GM03348 (cell line): Measurements from ENCODE around the gene TRAPPC8.
A peak's percentile ranks its signal among the peaks of the same experiment; 100 is the strongest.
"Not testable (repeated sequence)": the region's sequence is repeated elsewhere in the genome, so short reads cannot be mapped to it uniquely, and the experiment has no call there.

ENCODE experiments used
- DNase-seq: peaks from one replicate; pipeline ENCODE4 v3.0.0; 2012; ENCODE audit warnings: low spot score

TRAPPC8 gene

GRCh38 chr18:31863103-31863502, 79.8 kb downstream of the TRAPPC8 start:
- no peak for DNase-seq

- no peak for DNase-seq
These were observed 82.4 kb downstream of the TRAPPC8 start for GRCh38 chr18:31860488-31860887.

- no peak for DNase-seq
These were observed 85.3 kb downstream of the TRAPPC8 start for GRCh38 chr18:31857526-31858106.

GRCh38 chr18:31850844-31851243, 92.1 kb downstream of the TRAPPC8 start:
- no peak for DNase-seq

GRCh38 chr18:31840499-31840898, 102.4 kb downstream of the TRAPPC8 start:
- DNase-seq = no peak

GRCh38 chr18:31837879-31838278, 105.0 kb downstream of the TRAPPC8 start:
- DNase-seq = no peak

- no peak for DNase-seq
These were observed 107.3 kb downstream of the TRAPPC8 start for GRCh38 chr18:31835528-31836133.

- DNase-seq = no peak
These were observed 111.0 kb downstream of the TRAPPC8 start for GRCh38 chr18:31831903-31832302.

GRCh38 chr18:31830686-31831085, 112.2 kb downstream of the TRAPPC8 start:
- no peak for DNase-seq

- no peak for DNase-seq
These were observed 114.3 kb downstream of the TRAPPC8 start for GRCh38 chr18:31828613-31829012.

- not testable (repeated sequence) for DNase-seq
These were observed 116.1 kb downstream of the TRAPPC8 start for GRCh38 chr18:31826673-31827325.

- no peak for DNase-seq
These were observed 117.2 kb downstream of the TRAPPC8 start for GRCh38 chr18:31825772-31826171.

GRCh38 chr18:31821545-31822171, 121.3 kb downstream of the TRAPPC8 start:
- no peak for DNase-seq

GRCh38 chr18:31819925-31820229, 123.1 kb downstream of the TRAPPC8 start:
- DNase-seq = no peak

- DNase-seq = peak; percentile 63
These were observed 123.6 kb downstream of the TRAPPC8 start for GRCh38 chr18:31819106-31819924.

GRCh38 chr18:31814132-31814531, 128.8 kb downstream of the TRAPPC8 start:
- DNase-seq = no peak

GRCh38 chr18:31810336-31811130, 132.4 kb downstream of the TRAPPC8 start:
- not testable (repeated sequence) for DNase-seq

- DNase-seq = not testable (repeated sequence)
These were observed 133.9 kb downstream of the TRAPPC8 start for GRCh38 chr18:31809049-31809448.

GRCh38 chr18:31801078-31801477, 141.8 kb downstream of the TRAPPC8 start:
- no peak for DNase-seq

- DNase-seq = not testable (repeated sequence)
These were observed 143.7 kb downstream of the TRAPPC8 start for GRCh38 chr18:31799257-31799656.

- DNase-seq = no peak
These were observed 144.5 kb downstream of the TRAPPC8 start for GRCh38 chr18:31798399-31798798.

GRCh38 chr18:31795747-31796146, 147.2 kb downstream of the TRAPPC8 start:
- DNase-seq = no peak
